ENCODE results near the gene PERM1.

DNA sequence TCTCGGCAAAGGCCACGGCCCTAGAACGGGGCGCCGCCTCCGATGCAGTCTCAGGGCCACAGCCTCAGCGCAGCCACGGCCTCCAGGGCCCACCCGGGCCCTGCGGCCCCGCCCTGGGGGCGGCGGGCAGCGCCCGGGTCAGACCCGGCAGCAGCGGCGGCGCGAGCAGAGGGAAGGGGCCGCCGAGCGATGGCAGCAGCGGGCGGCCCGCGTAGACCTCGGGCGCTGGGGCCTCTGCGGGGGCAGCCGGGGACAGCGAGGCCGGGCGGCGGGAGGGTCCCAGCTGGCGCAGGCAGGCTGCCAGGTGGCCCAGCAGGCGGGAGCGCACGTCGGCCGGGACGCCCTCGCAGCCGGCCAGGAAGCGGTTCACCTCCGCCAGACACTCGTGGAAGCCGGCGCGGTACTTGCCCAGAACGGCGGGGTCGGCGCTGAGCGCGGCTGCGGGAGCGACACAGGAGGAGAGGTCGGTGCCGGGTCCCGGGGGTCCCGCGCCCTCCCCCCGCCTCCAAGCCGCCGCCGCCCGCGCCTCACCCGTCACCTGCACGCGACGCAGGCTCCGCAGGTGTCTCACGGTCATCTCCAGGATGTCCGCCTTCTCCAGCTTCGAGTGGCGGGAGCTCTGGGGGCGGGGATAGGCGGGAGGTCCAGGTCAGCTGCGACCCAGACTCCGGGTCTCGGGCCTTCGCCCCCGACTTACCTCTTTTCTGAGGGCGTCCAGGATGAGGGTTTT is 17.3 kb upstream of the PERM1 start:
- TF ChIP-seq TAF1 (IDR thresholded peaks at IDR 0.05; ENCODE audit: low read depth) (no peak; the same call in 1 of the 2 replicates), RAD21 (IDR thresholded peaks at IDR 0.05; ENCODE audit: low read depth) (no peak), YY1 (IDR thresholded peaks at IDR 0.05; ENCODE audit: low read depth) (no peak), CEBPB (IDR thresholded peaks at IDR 0.05) (no peak), EGR1 (IDR thresholded peaks at IDR 0.05) (no peak; the same call in 1 of the 2 replicates), NFIC (IDR thresholded peaks at IDR 0.05) (peak; percentile 62; the same call in 1 of the 2 replicates), EP300 (IDR thresholded peaks at IDR 0.05; ENCODE audit: borderline replicate concordance) (0 out of 2 replicates have a peak, but pooled peaks have one; percentile 12), ZBTB7A (IDR thresholded peaks at IDR 0.05; ENCODE audit: low read depth) (peak; percentile 86; the same call in 1 of the 2 replicates), TCF12 (IDR thresholded peaks at IDR 0.05; ENCODE audit: low read depth) (no peak), FOXM1 (IDR thresholded peaks at IDR 0.05; ENCODE audit: borderline replicate concordance, low read depth) (no peak), CREB1 (IDR thresholded peaks at IDR 0.05; ENCODE audit: low read depth) (no peak)
- TF ChIP-seq, protein P1, sequence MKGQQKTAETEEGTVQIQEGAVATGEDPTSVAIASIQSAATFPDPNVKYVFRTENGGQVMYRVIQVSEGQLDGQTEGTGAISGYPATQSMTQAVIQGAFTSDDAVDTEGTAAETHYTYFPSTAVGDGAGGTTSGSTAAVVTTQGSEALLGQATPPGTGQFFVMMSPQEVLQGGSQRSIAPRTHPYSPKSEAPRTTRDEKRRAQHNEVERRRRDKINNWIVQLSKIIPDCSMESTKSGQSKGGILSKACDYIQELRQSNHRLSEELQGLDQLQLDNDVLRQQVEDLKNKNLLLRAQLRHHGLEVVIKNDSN (IDR thresholded peaks at IDR 0.05): no peak
